Suppressor macrophage (primary cell): Measurements from ENCODE around the gene EAF2.
"Not testable (repeated sequence)": the region's sequence is repeated elsewhere in the genome, so short reads cannot be mapped to it uniquely, and the experiment has no call there.

Source experiments
- DNase-seq, 4 experiments: peaks; one replicate each; pipeline ENCODE4 v3.0.0-alpha.2; 2020 to 2022
- total RNA-seq, 17 experiments: gene quantifications; one replicate each; lab custom pipeline; 2026; ENCODE audit warnings: mixed read lengths in 6 of 17, inconsistent platforms in 3 of 17; lab: John Stamatoyannopoulos, UW

EAF2 gene
- 7.0 to 20.8 (median 12.4) reads per million in 17 experiments for total RNA-seq

GRCh38 chr3:121834671-121835464, at the start of gene EAF2, which contains the start of gene IQCB1:
TSS of gene EAF2 (plus strand) at chr3:121835209. CDS start at chr3:121835286, 77 bp downstream.
TSS of gene IQCB1 (minus strand) at chr3:121835060. CDS start at chr3:121828960, 6,100 bp downstream.
- DNase-seq, result peak; percentile 98 to 99 (median 98)

GRCh38 chr3:121786485-121786884, 48.5 kb upstream of the EAF2 start:
- no peak for DNase-seq

DNA sequence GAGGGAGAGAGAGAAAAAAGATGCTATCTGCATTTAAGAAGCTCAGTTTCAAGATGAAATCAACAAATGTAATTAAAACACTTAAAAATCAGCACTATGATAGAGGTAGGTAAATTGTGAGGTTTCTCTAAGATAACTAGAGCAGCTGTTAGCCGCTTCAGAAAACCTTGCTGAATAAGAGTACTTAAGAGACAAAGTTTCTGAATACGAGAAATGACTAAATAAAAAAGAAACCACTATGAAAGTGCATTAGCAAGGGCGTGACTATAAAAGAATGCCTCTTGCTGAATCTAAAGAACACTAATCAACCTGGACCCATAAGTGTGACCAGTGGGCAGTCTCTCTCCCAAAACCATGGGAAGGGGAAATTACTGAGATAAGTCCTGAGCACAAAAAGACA, 41.9 kb upstream of the EAF2 start:
- DNase-seq, result no peak

DNA sequence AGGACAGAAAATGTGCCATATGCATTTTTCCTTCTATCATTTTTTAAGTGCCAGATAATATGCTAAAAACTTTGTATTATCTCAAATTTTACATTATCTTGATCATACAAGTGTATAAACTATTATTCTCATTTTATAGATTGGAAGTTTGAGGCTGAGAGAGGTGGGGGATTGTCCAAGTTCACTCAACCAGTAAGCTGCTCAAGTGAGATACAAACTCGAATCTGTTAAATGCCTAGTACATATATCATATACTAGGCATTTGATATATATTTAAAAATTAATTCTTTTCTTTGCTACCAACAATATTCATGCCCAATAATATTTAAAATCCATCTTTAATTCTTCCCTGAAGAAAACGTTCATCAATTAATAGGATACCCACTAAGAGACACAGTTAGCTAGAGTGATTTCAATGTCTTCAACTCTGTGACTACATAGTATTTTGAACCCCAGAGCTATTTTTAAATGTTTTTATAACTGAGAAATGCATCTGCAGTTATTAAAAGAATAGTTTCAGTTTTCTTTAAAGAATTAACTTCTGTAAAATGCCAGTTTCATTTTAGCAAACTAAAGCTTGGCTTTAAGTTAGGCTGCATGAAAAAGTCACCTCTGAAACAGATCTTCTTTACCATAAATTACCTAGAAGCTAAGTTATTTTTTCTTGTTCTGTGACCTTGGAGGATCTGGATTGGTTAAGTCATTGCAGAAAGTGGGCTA, 40.6 kb upstream of the EAF2 start:
- no peak for DNase-seq

- DNase-seq, result no peak
Measured at GRCh38 chr3:121796970-121797369, 38.0 kb upstream of the EAF2 start.

DNA sequence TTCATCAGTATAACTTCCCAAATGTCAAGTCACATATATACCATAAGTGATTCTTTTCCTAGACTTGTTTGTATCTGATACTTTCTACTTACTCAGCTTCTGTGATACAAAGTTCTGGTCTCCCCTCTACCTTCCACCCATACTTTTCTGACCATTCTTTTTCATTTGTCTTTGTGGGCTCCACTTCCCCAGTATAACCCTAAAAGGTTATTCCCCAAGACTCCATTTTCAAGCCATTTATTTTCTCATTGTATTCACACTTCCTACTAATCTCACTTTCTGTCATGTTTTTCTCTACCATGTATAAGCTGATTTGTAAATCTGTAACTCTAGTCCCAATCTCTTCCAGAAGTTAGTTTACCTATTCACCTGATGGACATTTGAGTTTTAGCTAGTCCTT, 34.1 kb upstream of the EAF2 start:
- DNase-seq, result no peak

DNA sequence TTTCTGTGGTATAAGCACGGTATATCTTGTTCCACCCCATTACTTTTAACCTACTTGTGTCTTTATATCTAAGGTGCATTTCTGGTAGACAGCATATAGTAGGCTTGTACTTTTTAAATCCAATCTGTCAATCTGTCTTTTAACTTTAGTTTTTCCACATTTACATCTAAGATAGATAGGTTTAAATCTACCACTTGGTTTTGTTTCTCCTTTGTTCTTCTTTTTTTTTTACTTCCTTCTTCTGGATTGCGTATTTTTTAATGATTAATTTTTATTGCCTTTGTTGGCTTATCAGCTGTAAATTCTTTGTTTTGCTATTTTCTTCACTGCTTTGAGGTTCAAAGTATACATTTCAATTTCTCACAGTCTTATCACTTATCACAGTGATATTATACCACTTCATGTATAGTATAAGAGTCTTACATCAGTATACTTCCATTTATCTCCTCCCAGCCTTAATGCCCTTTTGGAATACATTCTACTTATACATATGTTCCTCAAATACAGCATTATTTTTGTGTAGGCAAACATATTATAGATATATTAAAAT, 31.2 kb upstream of the EAF2 start:
- no peak for DNase-seq

DNA sequence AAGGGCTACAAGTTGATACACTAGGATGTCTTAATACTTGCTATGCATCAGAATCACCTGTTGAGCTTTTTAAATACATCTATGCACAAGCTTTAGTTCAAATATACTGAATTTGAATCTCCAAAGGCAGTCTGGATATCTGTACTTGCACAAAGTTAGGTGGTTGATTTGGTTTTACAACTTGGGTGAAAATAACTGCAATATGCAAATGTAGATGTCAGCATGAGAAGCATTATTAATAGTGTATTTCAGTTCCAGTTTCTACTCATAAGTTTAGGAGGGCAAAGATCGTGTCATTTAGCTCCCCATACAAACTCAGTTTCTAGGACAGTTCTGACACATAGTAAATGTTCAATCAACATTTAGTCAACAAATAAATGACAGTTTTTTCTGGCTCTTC, 25.8 kb upstream of the EAF2 start:
- no peak for DNase-seq

GRCh38 chr3:121817753-121818152, 17.3 kb upstream of the EAF2 start:
- DNase-seq, result peak; percentile 37 to 68 (median 57)

DNA sequence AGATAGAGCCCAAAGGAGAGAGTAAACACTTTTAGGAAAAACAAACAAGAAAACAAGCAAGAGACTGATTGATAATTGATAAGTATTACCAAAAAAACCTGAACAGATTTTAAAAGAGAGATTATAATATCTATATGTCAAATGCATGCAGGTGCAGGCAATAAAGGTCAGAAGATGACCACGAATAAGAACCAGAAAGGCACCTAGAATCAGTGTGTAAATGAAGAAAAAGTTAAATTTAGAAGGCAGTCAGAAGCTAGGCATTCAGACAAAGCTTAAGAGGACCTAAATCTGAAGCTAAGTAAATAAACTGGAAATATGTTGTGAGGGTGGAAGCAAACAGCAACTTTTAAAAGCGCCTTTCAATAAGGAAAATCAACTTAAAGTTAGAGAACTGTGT, 16.4 kb upstream of the EAF2 start:
- DNase-seq, result no peak

DNA sequence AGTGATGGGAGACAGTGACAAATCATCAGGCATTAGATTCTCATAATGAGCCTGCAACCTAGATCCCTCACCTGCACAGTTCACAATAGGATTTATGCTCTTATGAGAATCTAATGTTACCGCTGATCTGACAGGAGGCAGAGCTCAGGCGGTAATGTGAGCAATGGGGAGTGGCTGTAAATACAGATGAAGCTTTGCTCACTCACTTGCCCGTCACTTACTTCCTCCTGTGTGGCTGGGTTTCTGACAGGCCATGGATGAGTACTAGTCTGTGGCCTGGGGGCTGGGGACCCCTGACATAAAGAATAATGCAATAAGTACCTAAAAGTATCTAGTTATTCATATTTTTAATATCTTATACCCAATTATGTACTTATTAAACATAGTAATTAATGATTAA, 15.8 kb upstream of the EAF2 start:
- DNase-seq, result no peak

GRCh38 chr3:121821421-121822199, 13.4 kb upstream of the EAF2 start:
- no peak for DNase-seq

DNA sequence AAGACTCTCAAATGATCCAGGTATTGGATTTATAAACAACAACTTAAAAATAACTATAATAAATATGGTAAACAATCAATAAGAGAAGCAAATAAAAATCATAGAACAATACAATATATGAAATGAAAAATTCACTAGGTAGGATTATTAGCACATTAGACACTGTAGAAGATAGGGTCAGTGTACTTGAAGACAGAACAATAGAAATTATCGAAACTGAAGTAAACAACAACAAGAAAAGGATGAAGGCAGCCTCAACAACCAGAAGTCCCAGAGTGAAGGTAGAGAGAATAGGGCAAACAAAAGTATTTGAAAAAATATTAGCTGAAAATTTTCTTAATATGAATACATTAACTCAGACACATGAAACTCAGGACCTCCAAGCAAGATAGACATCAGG, 12.0 kb upstream of the EAF2 start:
- DNase-seq, result no peak

DNA sequence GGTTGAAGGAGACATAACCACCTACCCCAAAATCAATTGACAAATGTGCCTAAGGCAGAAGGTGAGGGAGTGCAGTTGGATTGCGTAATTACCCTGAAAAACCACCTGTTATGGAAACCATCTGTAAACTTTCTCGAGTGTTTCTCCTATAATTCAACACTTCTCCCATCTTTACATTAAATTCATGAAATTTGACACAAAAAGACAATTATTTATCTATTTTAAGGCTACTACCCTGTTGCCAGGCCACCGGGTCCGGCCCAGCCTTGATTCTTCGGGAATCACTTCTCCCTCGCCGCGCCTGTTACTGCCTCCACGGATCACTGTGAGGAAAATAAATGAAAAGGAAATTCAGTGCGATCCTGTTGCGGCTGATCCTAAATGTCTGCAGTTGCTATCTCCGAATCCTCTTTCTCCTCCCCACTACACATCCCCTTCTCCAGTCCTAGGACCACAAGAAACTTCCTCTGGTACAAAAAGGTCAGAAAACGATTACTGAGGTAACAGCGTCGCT, 795 bp upstream of the EAF2 start:
- DNase-seq, result peak in 3 of 4 experiments; percentile 13 to 38 (median 30)

GRCh38 chr3:121835465-121835801, 424 bp downstream of the EAF2 start:
- peak; percentile 5 to 19 (median 12) for DNase-seq

- peak; percentile 13 to 76 (median 53) for DNase-seq
Measured at GRCh38 chr3:121836064-121836463, 1.1 kb downstream of the EAF2 start.

- peak; percentile 23 to 55 (median 40) for DNase-seq
Measured at GRCh38 chr3:121836481-121836880, 1.5 kb downstream of the EAF2 start.

GRCh38 chr3:121839962-121840361, 5.0 kb downstream of the EAF2 start:
- no peak for DNase-seq

GRCh38 chr3:121844892-121845291, 9.9 kb downstream of the EAF2 start:
- no peak for DNase-seq

DNA sequence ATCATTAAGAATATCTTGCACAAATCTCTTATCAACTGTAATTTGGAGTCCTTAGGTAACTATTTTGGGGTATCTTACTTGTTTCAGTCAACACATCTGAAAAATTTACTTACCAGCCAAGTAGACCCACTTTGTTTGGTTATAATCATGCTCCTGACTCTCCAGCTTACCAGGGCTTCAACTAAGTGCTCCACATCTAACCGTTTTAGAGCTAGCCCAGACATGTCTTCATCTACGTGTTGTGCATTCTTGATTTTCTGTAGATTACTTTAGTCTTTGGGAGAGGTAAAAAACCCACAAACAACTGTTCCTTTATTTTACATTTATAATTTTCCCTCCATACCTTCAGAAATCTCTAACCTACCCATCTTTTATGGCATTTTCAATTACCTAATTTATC, 17.2 kb downstream of the EAF2 start:
- DNase-seq, result no peak

- DNase-seq, result peak in 1 of 4 experiments; percentile 17
Measured at GRCh38 chr3:121855555-121855954, 20.5 kb downstream of the EAF2 start.

- DNase-seq, result not testable (repeated sequence)
Measured at GRCh38 chr3:121857778-121858177, 22.8 kb downstream of the EAF2 start.

GRCh38 chr3:121863247-121863646, 28.2 kb downstream of the EAF2 start:
- DNase-seq, result not testable (repeated sequence)
